K562 (cell line): ENCODE measurements around the gene OSGEP.

ENCODE experiments used
- E2F1 ChIP-seq: sonication (generic); formaldehyde crosslinking; IDR thresholded peaks from 2 replicates; pipeline ENCODE4 v1.8.1; 2023; ENCODE audit warnings: mild to moderate bottlenecking, missing genetic modification reagents, moderate library complexity
- HDAC2 ChIP-seq: fragments of 450-650 bp; IDR thresholded peaks from 2 replicates; pipeline ENCODE4 v1.6.1; 2016; ENCODE audit warnings: mild to moderate bottlenecking
- KDM1A ChIP-seq, 2 experiments: fragments of 450-650 bp; IDR thresholded peaks; 2 replicates each; pipeline ENCODE4 v1.6.1; 2016; ENCODE audit warnings: mild to moderate bottlenecking in 2 of 2
- KLF13 ChIP-seq: fragments of 450-650 bp; IDR thresholded peaks from 2 replicates; pipeline ENCODE4 v1.6.1; 2016; ENCODE audit warnings: missing genetic modification characterization, low read depth, mild to moderate bottlenecking, missing compliant biosample characterization, moderate library complexity, borderline replicate concordance
- MYC ChIP-seq, 2 experiments: fragments of 250-450 bp in 1 of 2; sonication (Bioruptor Pico) in 1 of 2; IDR thresholded peaks; 2 replicates each; pipeline versions ENCODE4 v1.5.1 to v1.6.1; 2012 to 2021; ENCODE audit warnings: low read depth in 2 of 2, borderline replicate concordance in 1 of 2, improper control_type of control experiment in 1 of 2, low read length in 1 of 2, mild to moderate bottlenecking in 1 of 2, moderate library complexity in 1 of 2
- PCBP1 ChIP-seq: fragments of 200-400 bp; formaldehyde crosslinking; IDR thresholded peaks from 2 replicates; pipeline ENCODE4 v1.6.1; 2018; ENCODE audit warnings: mild to moderate bottlenecking, low read depth, low read length; ENCODE audit not compliant: poor library complexity, severe bottlenecking
- RFX1 ChIP-seq: fragments of 450-650 bp; IDR thresholded peaks from 2 replicates; pipeline ENCODE4 v1.6.1; 2016; ENCODE audit warnings: mild to moderate bottlenecking, moderate library complexity
- SRSF9 ChIP-seq: fragments of 200-400 bp; formaldehyde crosslinking; IDR thresholded peaks from 2 replicates; pipeline ENCODE4 v1.6.1; 2017; ENCODE audit warnings: low read depth, low read length, borderline replicate concordance
- TCF7L2 ChIP-seq: fragments of 150-350 bp; IDR thresholded peaks from 2 replicates; pipeline ENCODE4 v1.6.1; 2016; ENCODE audit warnings: low read depth, mild to moderate bottlenecking, low read length, moderate library complexity
- ZNF212 ChIP-seq: fragments of 450-650 bp; formaldehyde crosslinking; IDR thresholded peaks from 2 replicates; pipeline ENCODE4 v1.4.0; 2020; ENCODE audit warnings: mild to moderate bottlenecking
- ZNF274 ChIP-seq: IDR thresholded peaks from 2 replicates; pipeline ENCODE4 v1.6.1; 2011; ENCODE audit warnings: low read depth, mild to moderate bottlenecking, low read length, moderate library complexity, borderline replicate concordance
- ZNF41 ChIP-seq: fragments of 250-450 bp; sonication (Bioruptor Pico); conservative IDR thresholded peaks from 2 replicates; pipeline ENCODE4 v1.4.0; 2020; ENCODE audit warnings: mild to moderate bottlenecking
- ZZZ3 ChIP-seq: fragments of 450-650 bp; IDR thresholded peaks from 2 replicates; pipeline ENCODE4 v1.6.1; 2016; ENCODE audit warnings: antibody characterized with exemption, mild to moderate bottlenecking, moderate library complexity

- TF ChIP-seq KDM1A (IDR thresholded peaks at IDR 0.05) = no peak
- no peak for TF ChIP-seq HDAC2
- no peak for TF ChIP-seq ZNF41 (CRISPR knock-in tag)
- TF ChIP-seq ZNF274 = no peak
- no peak for TF ChIP-seq RFX1
- TF ChIP-seq E2F1 (CRISPR knock-in tag) = no peak
- TF ChIP-seq MYC (IDR thresholded peaks at IDR 0.05; ENCODE audit: low read depth, low read length) = no peak
- TF ChIP-seq MYC (CRISPR knock-in tag; IDR thresholded peaks at IDR 0.05; ENCODE audit: borderline replicate concordance, low read depth) = no peak
- TF ChIP-seq PCBP1 = no peak
- TF ChIP-seq ZZZ3 = no peak
- no peak for TF ChIP-seq ZNF212 (CRISPR knock-in tag)
- no peak for TF ChIP-seq TCF7L2
- TF ChIP-seq SRSF9 = no peak
- TF ChIP-seq KLF13 (tag) = no peak
Observed at GRCh38 chr14:20458031-20458789, 3.6 kb upstream of the OSGEP start.
